Stimulated activated naive CD8-positive, alpha-beta T cell treated with anti-CD3 and anti-CD28 coated beads, Interleukin-15, Interleukin-2, amounts not matched to agents 100 U/mL and 50 U/mL, for 24 hours (primary cell): ENCODE measurements around the gene SGTB.
A peak's percentile ranks its signal among the peaks of the same experiment; 100 is the strongest.

Experiments
- ATAC-seq: fragments of 150-1000 bp; cut with Tn5 transposase; one replicate; pipeline ENCODE4 v1.10.0; 2021
- DNase-seq: peaks from one replicate; pipeline ENCODE4 v3.0.0; 2021

SGTB gene

GRCh38 chr5:65721720-65722574 lies at the start of gene SGTB, which contains the start of gene NLN:
SGTB (minus strand) TSS chr5:65722109; CDS start chr5:65720807, 1,302 bp downstream.
NLN (plus strand) TSS chr5:65722205; CDS start chr5:65722374, 169 bp downstream.
- ATAC-seq (peak; percentile 98), DNase-seq (peak; percentile 91)

- ATAC-seq, result no peak
Observed at GRCh38 chr5:65771266-65771665, 49.4 kb upstream of the SGTB start.

GRCh38 chr5:65769539-65769938 lies 47.6 kb upstream of the SGTB start:
- ATAC-seq, result peak; percentile 39
- DNase-seq, result no peak

More at GRCh38 chr5:65771266-65771665, 49.4 kb upstream of the SGTB start:
- no peak for DNase-seq

GRCh38 chr5:65768723-65769346 lies 46.9 kb upstream of the SGTB start:
- DNase-seq, result no peak
- no peak for ATAC-seq

GRCh38 chr5:65767565-65767964 lies 45.7 kb upstream of the SGTB start:
- DNase-seq (no peak), ATAC-seq (no peak)

GRCh38 chr5:65766781-65767180 lies 44.9 kb upstream of the SGTB start:
- no peak for DNase-seq
- no peak for ATAC-seq

GRCh38 chr5:65766175-65766574 lies 44.3 kb upstream of the SGTB start:
- DNase-seq, result no peak
- ATAC-seq, result peak; percentile 69

- no peak for DNase-seq
- no peak for ATAC-seq
Observed at GRCh38 chr5:65765582-65765981, 43.7 kb upstream of the SGTB start.

- no peak for ATAC-seq
Observed at GRCh38 chr5:65762234-65762633, 40.3 kb upstream of the SGTB start.

GRCh38 chr5:65760504-65761275 lies 38.8 kb upstream of the SGTB start:
- ATAC-seq, result no peak
- no peak for DNase-seq

More at GRCh38 chr5:65762234-65762633, 40.3 kb upstream of the SGTB start:
- no peak for DNase-seq

GRCh38 chr5:65758546-65759144 lies 36.7 kb upstream of the SGTB start:
- ATAC-seq (no peak), DNase-seq (no peak)

- ATAC-seq (no peak), DNase-seq (no peak)
Observed at GRCh38 chr5:65753189-65753588, 31.3 kb upstream of the SGTB start.

- DNase-seq (no peak), ATAC-seq (no peak)
Observed at GRCh38 chr5:65750938-65751337, 29.0 kb upstream of the SGTB start.

GRCh38 chr5:65749956-65750355 lies 28.0 kb upstream of the SGTB start:
- DNase-seq, result no peak
- ATAC-seq, result no peak

GRCh38 chr5:65749221-65749844 lies 27.4 kb upstream of the SGTB start:
- no peak for ATAC-seq
- no peak for DNase-seq

GRCh38 chr5:65742565-65743231 lies 20.8 kb upstream of the SGTB start:
- peak; percentile 83 for ATAC-seq
- DNase-seq, result no peak

- no peak for DNase-seq
- no peak for ATAC-seq
Observed at GRCh38 chr5:65739162-65739561, 17.3 kb upstream of the SGTB start.

- ATAC-seq, result no peak
Observed at GRCh38 chr5:65738305-65738704, 16.4 kb upstream of the SGTB start.

GRCh38 chr5:65737842-65738241 lies 15.9 kb upstream of the SGTB start:
- no peak for ATAC-seq

More at GRCh38 chr5:65738305-65738704, 16.4 kb upstream of the SGTB start:
- DNase-seq, result no peak

GRCh38 chr5:65736011-65736410 lies 14.1 kb upstream of the SGTB start:
- no peak for DNase-seq
- no peak for ATAC-seq

More at GRCh38 chr5:65737842-65738241, 15.9 kb upstream of the SGTB start:
- no peak for DNase-seq

- ATAC-seq, result no peak
- no peak for DNase-seq
Observed at GRCh38 chr5:65734921-65735320, 13.0 kb upstream of the SGTB start.
